PC-3 (cell line): ENCODE results near the gene OR6K3.

ENCODE experiments used
- EZH2 ChIP-seq: fragments of 300-600 bp; sonication (generic); IDR thresholded peaks from one replicate; pipeline ENCODE4 v1.6.1; 2017; ENCODE audit warnings: antibody characterized with exemption, mild to moderate bottlenecking, low read length; ENCODE audit not compliant: unreplicated experiment
- TF ChIP-seq, protein P1 (sequence below): fragments of 300-600 bp; sonication (generic); conservative IDR thresholded peaks from 2 replicates; pipeline ENCODE4 v1.5.1; 2017; ENCODE audit warnings: antibody characterized with exemption, low read depth, mild to moderate bottlenecking, low read length

DNA sequence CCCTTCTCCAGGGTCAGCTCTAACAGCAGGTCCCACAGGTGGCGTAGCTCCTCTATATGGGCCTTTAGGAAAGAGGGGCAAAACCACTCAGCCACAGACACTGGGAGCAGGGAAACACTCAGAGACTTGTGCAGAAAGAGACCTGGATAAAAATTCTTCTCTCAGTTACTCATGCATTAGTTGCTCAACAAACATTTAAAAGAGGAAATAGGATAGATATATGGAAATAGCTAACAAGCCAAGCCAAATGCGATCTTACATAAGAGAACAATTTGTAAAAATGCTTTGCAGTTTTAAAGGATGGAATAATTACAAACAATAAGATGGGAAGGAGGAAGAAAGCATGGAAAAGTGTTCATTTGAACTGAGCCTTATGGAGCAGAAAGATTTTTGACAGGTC is 38.9 kb downstream of the OR6K3 start:
- no peak for TF ChIP-seq EZH2
- TF ChIP-seq, protein P1, sequence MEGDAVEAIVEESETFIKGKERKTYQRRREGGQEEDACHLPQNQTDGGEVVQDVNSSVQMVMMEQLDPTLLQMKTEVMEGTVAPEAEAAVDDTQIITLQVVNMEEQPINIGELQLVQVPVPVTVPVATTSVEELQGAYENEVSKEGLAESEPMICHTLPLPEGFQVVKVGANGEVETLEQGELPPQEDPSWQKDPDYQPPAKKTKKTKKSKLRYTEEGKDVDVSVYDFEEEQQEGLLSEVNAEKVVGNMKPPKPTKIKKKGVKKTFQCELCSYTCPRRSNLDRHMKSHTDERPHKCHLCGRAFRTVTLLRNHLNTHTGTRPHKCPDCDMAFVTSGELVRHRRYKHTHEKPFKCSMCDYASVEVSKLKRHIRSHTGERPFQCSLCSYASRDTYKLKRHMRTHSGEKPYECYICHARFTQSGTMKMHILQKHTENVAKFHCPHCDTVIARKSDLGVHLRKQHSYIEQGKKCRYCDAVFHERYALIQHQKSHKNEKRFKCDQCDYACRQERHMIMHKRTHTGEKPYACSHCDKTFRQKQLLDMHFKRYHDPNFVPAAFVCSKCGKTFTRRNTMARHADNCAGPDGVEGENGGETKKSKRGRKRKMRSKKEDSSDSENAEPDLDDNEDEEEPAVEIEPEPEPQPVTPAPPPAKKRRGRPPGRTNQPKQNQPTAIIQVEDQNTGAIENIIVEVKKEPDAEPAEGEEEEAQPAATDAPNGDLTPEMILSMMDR, result no peak
